Measurements from ENCODE around the gene KIAA1958.

KIAA1958 gene

DNA sequence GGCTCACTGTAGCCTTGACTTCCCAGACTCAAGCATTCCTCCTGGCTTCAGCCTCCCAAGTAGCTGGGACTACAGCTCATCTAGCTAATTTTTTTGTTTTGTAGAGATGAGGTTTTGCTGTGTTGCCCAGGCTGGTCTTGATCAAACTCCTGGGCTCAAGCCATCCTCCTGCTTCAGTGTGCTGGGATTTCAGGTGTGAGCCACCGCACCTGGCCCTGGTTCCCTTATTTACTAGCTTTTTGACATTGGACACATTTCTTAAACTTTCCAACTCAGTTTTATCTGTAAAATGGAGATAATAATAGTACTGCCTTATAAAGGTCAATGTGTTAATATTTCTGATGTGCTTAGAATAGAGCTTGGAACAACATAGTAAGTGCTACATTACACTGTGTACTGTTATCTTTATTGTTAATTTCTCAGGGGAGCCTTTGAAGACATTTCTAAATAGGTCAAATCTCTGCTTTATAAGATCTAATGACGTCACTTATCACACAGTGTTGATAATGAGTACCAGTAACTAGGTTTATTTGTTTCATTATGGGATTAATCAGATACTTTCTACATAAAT lies 66.7 kb downstream of the KIAA1958 start:
- peaks cover 75% of the 10 kb centered on the region for H3K79me2 ChIP-seq (ENCODE audit: insufficient read depth, low read length)
- no peaks in the 10 kb centered on the region for H3K9me2 ChIP-seq (replicated peaks; ENCODE audit: low read depth, low read length)
- no peak overlapping the region for H3K9ac ChIP-seq (ENCODE audit: low read depth, low read length, poor library complexity, severe bottlenecking)
- no peaks in the 10 kb centered on the region for H3F3A ChIP-seq (ENCODE audit: low read depth)
- H3K9me3 ChIP-seq (ENCODE audit: insufficient read depth, low read depth, low read length), result no peaks in the 10 kb centered on the region
- no peak overlapping the region for H2AFZ ChIP-seq (ENCODE audit: low read length)
- H3K27me3 ChIP-seq (ENCODE audit: insufficient read depth, low read length, poor library complexity, severe bottlenecking), result no peaks in the 10 kb centered on the region
- H3K36me3 ChIP-seq (ENCODE audit: insufficient read depth, low read length), result no peaks in the 10 kb centered on the region
- peaks cover 21% of the 10 kb centered on the region for H4K20me1 ChIP-seq (ENCODE audit: insufficient read depth, low read length, poor library complexity, severe bottlenecking)
- TF ChIP-seq, protein P1, sequence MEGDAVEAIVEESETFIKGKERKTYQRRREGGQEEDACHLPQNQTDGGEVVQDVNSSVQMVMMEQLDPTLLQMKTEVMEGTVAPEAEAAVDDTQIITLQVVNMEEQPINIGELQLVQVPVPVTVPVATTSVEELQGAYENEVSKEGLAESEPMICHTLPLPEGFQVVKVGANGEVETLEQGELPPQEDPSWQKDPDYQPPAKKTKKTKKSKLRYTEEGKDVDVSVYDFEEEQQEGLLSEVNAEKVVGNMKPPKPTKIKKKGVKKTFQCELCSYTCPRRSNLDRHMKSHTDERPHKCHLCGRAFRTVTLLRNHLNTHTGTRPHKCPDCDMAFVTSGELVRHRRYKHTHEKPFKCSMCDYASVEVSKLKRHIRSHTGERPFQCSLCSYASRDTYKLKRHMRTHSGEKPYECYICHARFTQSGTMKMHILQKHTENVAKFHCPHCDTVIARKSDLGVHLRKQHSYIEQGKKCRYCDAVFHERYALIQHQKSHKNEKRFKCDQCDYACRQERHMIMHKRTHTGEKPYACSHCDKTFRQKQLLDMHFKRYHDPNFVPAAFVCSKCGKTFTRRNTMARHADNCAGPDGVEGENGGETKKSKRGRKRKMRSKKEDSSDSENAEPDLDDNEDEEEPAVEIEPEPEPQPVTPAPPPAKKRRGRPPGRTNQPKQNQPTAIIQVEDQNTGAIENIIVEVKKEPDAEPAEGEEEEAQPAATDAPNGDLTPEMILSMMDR (conservative IDR thresholded peaks at IDR 0.05; ENCODE audit: low read length), result no peak
- TF ChIP-seq EZH2phosphoT487 (IDR thresholded peaks at IDR 0.05; ENCODE audit: borderline replicate concordance), result no peak
- no peaks in the 10 kb centered on the region for H3K4me1 ChIP-seq (ENCODE audit: insufficient read depth, low read length, poor library complexity, severe bottlenecking)
- no peak overlapping the region for H3K4me3 ChIP-seq (ENCODE audit: low read length, poor library complexity, severe bottlenecking)
- no peak overlapping the region for H3K4me2 ChIP-seq (ENCODE audit: low read depth, low read length, poor library complexity, severe bottlenecking)

DNA sequence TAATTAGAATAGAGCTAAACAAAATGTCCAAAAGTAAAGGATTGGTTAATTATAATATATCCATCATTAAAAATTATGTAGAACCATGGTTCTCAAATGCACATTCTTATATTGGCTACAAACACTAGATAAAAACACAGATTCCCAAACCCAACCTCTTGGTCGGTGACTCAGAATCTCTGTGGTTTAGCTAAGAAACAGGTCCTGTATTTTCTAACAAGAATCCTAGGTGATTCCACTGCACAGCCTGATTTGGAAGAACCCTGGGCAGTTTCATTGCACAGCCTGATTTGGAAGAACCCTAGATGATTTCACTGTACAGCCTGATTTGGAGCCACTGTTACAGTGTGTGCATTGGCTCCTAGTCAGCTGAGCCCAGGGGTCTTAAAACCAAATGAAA lies 67.9 kb downstream of the KIAA1958 start:
- Histone ChIP-seq H3K4me1 (ENCODE audit: insufficient read depth, low read length, poor library complexity, severe bottlenecking) (no peaks in the 10 kb centered on the region), H3K9me3 (ENCODE audit: insufficient read depth, low read depth, low read length) (no peaks in the 10 kb centered on the region), H3K9ac (ENCODE audit: low read depth, low read length, poor library complexity, severe bottlenecking) (no peak overlapping the region), H3K27me3 (ENCODE audit: insufficient read depth, low read length, poor library complexity, severe bottlenecking) (no peaks in the 10 kb centered on the region), H3F3A (ENCODE audit: low read depth) (no peaks in the 10 kb centered on the region), H3K79me2 (ENCODE audit: insufficient read depth, low read length) (peaks cover 64% of the 10 kb centered on the region; the same call in 1 of the 2 replicates), H3K4me3 (ENCODE audit: low read length, poor library complexity, severe bottlenecking) (no peak overlapping the region), H2AFZ (ENCODE audit: low read length) (no peak overlapping the region), H4K20me1 (ENCODE audit: insufficient read depth, low read length, poor library complexity, severe bottlenecking) (peaks cover 13% of the 10 kb centered on the region), H3K9me2 (replicated peaks; ENCODE audit: low read depth, low read length) (no peaks in the 10 kb centered on the region), H3K36me3 (ENCODE audit: insufficient read depth, low read length) (no peaks in the 10 kb centered on the region), H3K4me2 (ENCODE audit: low read depth, low read length, poor library complexity, severe bottlenecking) (no peak overlapping the region)
- TF ChIP-seq, protein P1 (conservative IDR thresholded peaks at IDR 0.05; ENCODE audit: low read length), result no peak
- TF ChIP-seq EZH2phosphoT487 (IDR thresholded peaks at IDR 0.05; ENCODE audit: borderline replicate concordance), result no peak

DNA sequence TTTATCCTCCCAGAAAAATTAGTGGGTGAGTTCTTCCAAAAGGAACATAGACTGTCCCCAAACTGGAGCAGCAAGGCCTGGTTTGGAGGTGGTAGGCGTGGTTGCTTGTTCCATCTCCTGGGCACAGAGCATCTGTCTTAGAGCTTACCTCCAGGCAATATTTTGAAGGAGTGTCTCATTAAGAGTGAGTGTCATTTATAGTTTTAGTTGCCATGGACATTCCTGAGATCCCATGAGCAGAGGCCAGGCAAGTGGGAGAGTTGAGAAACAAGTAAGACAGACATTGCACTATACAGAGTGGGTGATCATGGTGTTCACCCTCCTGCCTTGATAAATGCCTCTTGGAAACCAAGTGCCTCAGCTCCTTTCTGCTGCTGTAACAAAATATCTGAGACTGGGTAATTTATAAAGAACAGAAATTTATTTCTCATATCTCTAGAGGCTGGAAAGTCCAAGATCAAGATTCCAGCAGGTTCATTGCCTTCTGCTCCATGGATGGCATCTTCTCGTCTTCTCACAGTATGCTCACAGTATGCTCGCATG lies 68.5 kb downstream of the KIAA1958 start:
- no peak overlapping the region for H2AFZ ChIP-seq (ENCODE audit: low read length)
- TF ChIP-seq, protein P1 (conservative IDR thresholded peaks at IDR 0.05; ENCODE audit: low read length), result no peak
- no peak for TF ChIP-seq EZH2phosphoT487 (IDR thresholded peaks at IDR 0.05; ENCODE audit: borderline replicate concordance)
- H3K9me3 ChIP-seq (ENCODE audit: insufficient read depth, low read depth, low read length), result no peaks in the 10 kb centered on the region
- H3K27me3 ChIP-seq (ENCODE audit: insufficient read depth, low read length, poor library complexity, severe bottlenecking), result no peaks in the 10 kb centered on the region
- H3K4me1 ChIP-seq (ENCODE audit: insufficient read depth, low read length, poor library complexity, severe bottlenecking), result no peaks in the 10 kb centered on the region
- no peak overlapping the region for H3K4me2 ChIP-seq (ENCODE audit: low read depth, low read length, poor library complexity, severe bottlenecking)
- no peaks in the 10 kb centered on the region for H3F3A ChIP-seq (ENCODE audit: low read depth)
- no peaks in the 10 kb centered on the region for H3K9me2 ChIP-seq (replicated peaks; ENCODE audit: low read depth, low read length)
- no peak overlapping the region for H3K9ac ChIP-seq (ENCODE audit: low read depth, low read length, poor library complexity, severe bottlenecking)
- no peak overlapping the region for H3K4me3 ChIP-seq (ENCODE audit: low read length, poor library complexity, severe bottlenecking)
- peaks cover 13% of the 10 kb centered on the region for H4K20me1 ChIP-seq (ENCODE audit: insufficient read depth, low read length, poor library complexity, severe bottlenecking)
- peaks cover 58% of the 10 kb centered on the region; the same call in 1 of the 2 replicates for H3K79me2 ChIP-seq (ENCODE audit: insufficient read depth, low read length)
- no peaks in the 10 kb centered on the region for H3K36me3 ChIP-seq (ENCODE audit: insufficient read depth, low read length)
